ENCODE results near the gene NF1.

The NF1 gene

DNA sequence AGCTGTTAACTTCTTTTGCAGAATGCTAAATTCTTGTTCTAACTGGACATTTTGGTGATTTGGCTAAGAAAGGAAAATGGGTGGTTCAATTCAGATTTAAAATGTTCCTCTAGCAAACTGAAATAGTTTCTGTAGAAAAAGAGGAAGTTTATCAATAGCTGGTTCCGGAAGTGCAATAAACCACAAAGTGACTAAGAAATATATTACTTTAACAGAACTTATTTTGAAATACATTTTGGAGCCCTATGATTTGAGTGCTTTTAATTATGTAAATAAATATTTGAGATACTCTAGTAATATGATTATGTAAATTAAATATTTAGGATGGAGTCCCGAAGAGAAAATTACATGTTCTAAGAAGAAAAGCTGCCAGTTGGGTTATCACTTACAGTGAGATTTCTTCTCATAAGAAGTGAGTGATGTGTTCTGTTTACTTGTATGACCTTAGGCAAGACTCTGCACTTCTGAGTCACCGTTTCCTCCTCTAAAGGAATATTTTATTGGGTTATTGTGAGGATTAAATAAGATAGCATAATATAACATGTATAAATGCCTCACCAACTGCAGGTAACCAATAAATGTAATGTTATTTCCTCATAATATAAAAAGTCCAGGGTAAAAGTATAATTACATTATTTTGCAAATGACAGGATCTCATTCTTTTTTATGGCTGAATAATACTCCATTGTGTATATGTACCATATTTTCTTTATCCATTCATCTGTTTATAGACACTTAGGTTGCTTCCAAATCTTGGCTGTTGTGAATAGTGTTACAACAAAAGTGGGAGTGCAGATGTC is 219.4 kb downstream of the NF1 start, which contains the start of gene EVI2B:
Gene EVI2B (minus strand): TSS at position 73 of the 800 bp plus-strand sequence. CDS start 8,445 bp downstream, outside the sequence.
- DNase-seq, result no peak
- H3K27me3 ChIP-seq (replicated peaks; ENCODE audit: control insufficient read depth, insufficient read depth, low read length, poor library complexity, severe bottlenecking), result no peaks in the 10 kb centered on the region
- H3K4me1 ChIP-seq (ENCODE audit: control insufficient read depth, insufficient read depth, low read length, poor library complexity, severe bottlenecking), result peaks cover 45% of the 10 kb centered on the region
- peaks cover 3% of the 10 kb centered on the region for H3K36me3 ChIP-seq (ENCODE audit: control insufficient read depth, insufficient read depth, low read length)
- H3K9me3 ChIP-seq (ENCODE audit: control insufficient read depth, low read length), result no peaks in the 10 kb centered on the region
- H3K27ac ChIP-seq (ENCODE audit: insufficient read depth, low read length, poor library complexity, severe bottlenecking), result peak within 1 kb of the TSS; percentile 88
- H3K4me3 ChIP-seq (ENCODE audit: insufficient read depth, low read depth, low read length, poor library complexity, severe bottlenecking), result peak within 1 kb of the TSS; percentile 60

DNA sequence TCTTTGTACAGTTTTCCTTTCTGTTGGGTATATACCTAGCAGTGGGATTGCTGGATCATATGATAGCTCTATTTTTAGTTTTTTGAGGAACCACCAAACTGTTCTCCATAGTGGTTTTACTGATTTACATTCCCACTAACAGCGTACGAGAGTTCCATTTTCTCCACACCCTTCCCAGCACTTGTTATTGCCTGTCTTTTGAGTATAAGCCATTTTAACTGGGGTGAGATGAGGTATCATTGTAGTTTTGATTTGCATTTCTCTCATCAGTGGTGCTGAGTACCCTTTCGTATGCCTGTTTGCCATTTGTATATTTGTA is 220.0 kb downstream of the NF1 start:
- Histone ChIP-seq H3K9me3 (ENCODE audit: control insufficient read depth, low read length) (no peaks in the 10 kb centered on the region), H3K4me3 (ENCODE audit: insufficient read depth, low read depth, low read length, poor library complexity, severe bottlenecking) (no peak overlapping the region), H3K27ac (ENCODE audit: insufficient read depth, low read length, poor library complexity, severe bottlenecking) (peak overlapping the region; percentile 88), H3K4me1 (ENCODE audit: control insufficient read depth, insufficient read depth, low read length, poor library complexity, severe bottlenecking) (peaks cover 40% of the 10 kb centered on the region), H3K36me3 (ENCODE audit: control insufficient read depth, insufficient read depth, low read length) (peaks cover 3% of the 10 kb centered on the region), H3K27me3 (replicated peaks; ENCODE audit: control insufficient read depth, insufficient read depth, low read length, poor library complexity, severe bottlenecking) (no peaks in the 10 kb centered on the region)
- no peak for DNase-seq

DNA sequence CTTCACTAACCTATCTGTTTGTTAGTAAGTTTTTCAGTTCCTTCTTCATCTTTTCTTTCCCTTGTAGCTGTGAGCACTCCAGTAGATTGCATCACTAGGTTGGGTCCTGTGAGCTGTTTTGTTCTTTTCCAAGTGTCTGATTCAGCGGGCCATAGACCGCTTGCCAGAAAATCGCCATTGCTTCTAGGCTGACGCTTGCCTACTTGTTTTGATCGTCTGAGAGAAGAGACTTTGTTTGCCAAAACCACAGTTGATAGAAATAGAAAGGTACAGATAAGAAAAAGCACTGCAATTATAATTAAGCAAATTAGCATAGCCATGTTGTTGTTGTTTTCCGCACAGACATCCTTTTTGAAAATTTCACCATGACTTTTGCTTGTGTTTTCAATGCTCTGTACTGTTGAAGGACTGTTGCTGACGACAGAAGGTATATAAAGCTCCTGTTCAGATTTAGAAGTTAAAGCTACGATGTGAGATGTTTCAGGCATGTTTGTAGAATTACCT is 223.6 kb downstream of the NF1 start:
- Histone ChIP-seq H3K36me3 (ENCODE audit: control insufficient read depth, insufficient read depth, low read length) (peaks cover 3% of the 10 kb centered on the region), H3K4me1 (ENCODE audit: control insufficient read depth, insufficient read depth, low read length, poor library complexity, severe bottlenecking) (peaks cover 34% of the 10 kb centered on the region), H3K4me3 (ENCODE audit: insufficient read depth, low read depth, low read length, poor library complexity, severe bottlenecking) (peak overlapping the region; percentile 72), H3K9me3 (ENCODE audit: control insufficient read depth, low read length) (no peaks in the 10 kb centered on the region), H3K27me3 (replicated peaks; ENCODE audit: control insufficient read depth, insufficient read depth, low read length, poor library complexity, severe bottlenecking) (no peaks in the 10 kb centered on the region), H3K27ac (ENCODE audit: insufficient read depth, low read length, poor library complexity, severe bottlenecking) (peak overlapping the region; percentile 89)
- DNase-seq, result peak; percentile 19 to 66 (median 27)

DNA sequence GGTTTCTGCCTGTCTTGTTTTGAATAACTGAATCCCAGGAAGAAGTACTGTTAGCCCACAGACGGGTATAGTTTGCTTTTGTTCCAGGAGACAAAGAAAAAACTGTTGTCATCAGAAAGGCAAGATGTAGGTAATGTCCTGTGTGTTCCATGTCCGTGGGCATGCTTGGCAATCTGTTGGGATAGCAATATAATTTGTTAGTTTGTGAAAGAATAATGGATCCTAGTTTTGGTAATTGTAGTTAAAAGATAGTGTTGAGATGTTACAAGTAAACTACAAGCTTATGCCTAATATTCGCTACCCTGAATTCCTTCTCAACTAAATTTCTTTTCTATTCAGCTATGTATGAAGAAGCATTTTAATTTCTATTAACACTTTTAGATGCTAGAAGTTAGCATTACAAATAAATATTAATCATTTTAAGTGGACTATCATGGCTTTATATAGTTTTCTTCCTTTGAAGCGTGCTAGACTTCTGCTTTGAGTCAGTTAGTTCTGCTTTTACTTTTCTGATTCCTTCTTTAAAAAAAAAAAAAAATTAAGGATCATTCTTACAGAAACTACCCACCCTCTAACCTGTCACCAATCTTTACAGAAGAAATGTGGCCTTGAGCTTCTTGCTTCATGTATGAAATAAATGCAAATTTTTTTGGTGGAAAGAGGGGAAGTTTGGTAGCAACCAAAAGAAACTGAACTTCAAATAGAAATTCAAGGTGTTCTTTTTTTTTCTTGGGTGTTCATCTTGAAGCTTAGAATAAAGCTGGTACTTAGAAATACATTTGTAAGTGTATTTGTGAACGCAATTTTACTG is 224.3 kb downstream of the NF1 start:
- no peaks in the 10 kb centered on the region for H3K9me3 ChIP-seq (ENCODE audit: control insufficient read depth, low read length)
- peak overlapping the region; percentile 72 for H3K4me3 ChIP-seq (ENCODE audit: insufficient read depth, low read depth, low read length, poor library complexity, severe bottlenecking)
- H3K27me3 ChIP-seq (replicated peaks; ENCODE audit: control insufficient read depth, insufficient read depth, low read length, poor library complexity, severe bottlenecking), result no peaks in the 10 kb centered on the region
- H3K27ac ChIP-seq (ENCODE audit: insufficient read depth, low read length, poor library complexity, severe bottlenecking), result peak overlapping the region; percentile 89
- H3K36me3 ChIP-seq (ENCODE audit: control insufficient read depth, insufficient read depth, low read length), result peaks cover 3% of the 10 kb centered on the region
- DNase-seq, result no peak
- H3K4me1 ChIP-seq (ENCODE audit: control insufficient read depth, insufficient read depth, low read length, poor library complexity, severe bottlenecking), result peaks cover 34% of the 10 kb centered on the region

DNA sequence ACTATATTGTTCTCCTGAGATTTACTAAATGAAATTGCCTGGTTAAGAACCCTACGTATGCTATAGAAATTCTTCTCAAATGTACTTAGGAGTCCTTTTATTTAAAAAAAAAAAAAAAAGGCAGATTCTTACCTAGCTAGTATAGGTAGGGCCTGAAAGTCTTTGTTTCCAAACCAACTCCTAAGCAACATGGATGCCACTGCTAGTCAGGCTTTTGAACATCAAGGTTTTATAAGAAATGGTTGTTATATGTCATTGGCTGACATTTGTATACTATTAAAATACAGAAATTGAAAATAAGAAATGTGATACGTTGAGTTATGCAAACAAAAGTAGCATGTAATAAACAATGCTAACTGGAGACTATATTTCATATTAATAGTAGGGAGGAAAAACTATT is 225.5 kb downstream of the NF1 start:
- Histone ChIP-seq H3K27me3 (replicated peaks; ENCODE audit: control insufficient read depth, insufficient read depth, low read length, poor library complexity, severe bottlenecking) (no peaks in the 10 kb centered on the region), H3K27ac (ENCODE audit: insufficient read depth, low read length, poor library complexity, severe bottlenecking) (peak overlapping the region; percentile 89), H3K4me3 (ENCODE audit: insufficient read depth, low read depth, low read length, poor library complexity, severe bottlenecking) (peak overlapping the region; percentile 72), H3K4me1 (ENCODE audit: control insufficient read depth, insufficient read depth, low read length, poor library complexity, severe bottlenecking) (peaks cover 26% of the 10 kb centered on the region), H3K9me3 (ENCODE audit: control insufficient read depth, low read length) (no peaks in the 10 kb centered on the region), H3K36me3 (ENCODE audit: control insufficient read depth, insufficient read depth, low read length) (peaks cover 3% of the 10 kb centered on the region)
- no peak for DNase-seq

DNA sequence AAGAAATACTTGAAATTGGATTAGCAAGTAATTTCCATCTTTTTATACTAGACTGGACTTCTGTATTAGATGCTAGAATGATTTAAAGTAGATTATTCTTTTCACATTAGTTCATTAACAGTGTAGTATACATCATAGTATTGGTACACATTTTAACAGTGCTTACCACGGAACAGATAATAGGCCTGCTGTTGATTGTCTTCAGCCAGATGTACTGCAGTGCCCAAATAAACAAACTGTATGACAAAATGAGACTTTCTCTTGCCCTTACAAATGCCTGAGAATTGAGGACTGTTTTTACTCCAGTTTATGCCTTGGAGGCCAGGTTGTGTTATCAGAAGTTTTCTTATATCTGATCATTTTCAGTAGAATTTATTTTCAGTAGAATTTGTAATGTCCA is 226.0 kb downstream of the NF1 start:
- peaks cover 21% of the 10 kb centered on the region for H3K4me1 ChIP-seq (ENCODE audit: control insufficient read depth, insufficient read depth, low read length, poor library complexity, severe bottlenecking)
- H3K4me3 ChIP-seq (ENCODE audit: insufficient read depth, low read depth, low read length, poor library complexity, severe bottlenecking), result peak overlapping the region; percentile 72
- H3K27ac ChIP-seq (ENCODE audit: insufficient read depth, low read length, poor library complexity, severe bottlenecking), result peak overlapping the region; percentile 89
- no peaks in the 10 kb centered on the region for H3K27me3 ChIP-seq (replicated peaks; ENCODE audit: control insufficient read depth, insufficient read depth, low read length, poor library complexity, severe bottlenecking)
- no peaks in the 10 kb centered on the region for H3K9me3 ChIP-seq (ENCODE audit: control insufficient read depth, low read length)
- H3K36me3 ChIP-seq (ENCODE audit: control insufficient read depth, insufficient read depth, low read length), result peaks cover 3% of the 10 kb centered on the region
- no peak for DNase-seq

DNA sequence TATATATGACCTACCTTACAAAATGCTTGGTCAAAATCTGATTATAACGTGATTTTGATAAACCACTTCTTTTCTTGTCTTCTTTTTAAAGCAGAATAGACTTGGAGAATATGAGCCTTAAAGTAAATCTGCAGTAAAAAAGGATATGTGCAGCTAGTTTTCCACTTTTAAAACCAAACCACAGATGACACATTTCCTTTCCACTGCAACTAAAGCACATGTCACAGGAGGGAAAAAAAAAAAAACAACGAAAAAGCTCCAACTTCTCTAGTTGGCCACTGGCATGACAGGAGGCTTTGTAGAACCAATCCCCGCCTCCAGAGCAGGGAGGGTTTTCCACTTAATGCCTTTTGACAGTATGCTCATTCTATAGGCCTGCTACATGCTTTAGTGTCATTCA is 226.7 kb downstream of the NF1 start, which contains the start of gene EVI2A:
Gene EVI2A (minus strand): TSS at position 142 of the 400 bp plus-strand sequence. CDS start 2,609 bp downstream, outside the sequence.
- no peaks in the 10 kb centered on the region for H3K27me3 ChIP-seq (replicated peaks; ENCODE audit: control insufficient read depth, insufficient read depth, low read length, poor library complexity, severe bottlenecking)
- peak within 1 kb of the TSS; percentile 72 for H3K4me3 ChIP-seq (ENCODE audit: insufficient read depth, low read depth, low read length, poor library complexity, severe bottlenecking)
- no peaks in the 10 kb centered on the region for H3K9me3 ChIP-seq (ENCODE audit: control insufficient read depth, low read length)
- peaks cover 3% of the 10 kb centered on the region for H3K36me3 ChIP-seq (ENCODE audit: control insufficient read depth, insufficient read depth, low read length)
- H3K27ac ChIP-seq (ENCODE audit: insufficient read depth, low read length, poor library complexity, severe bottlenecking), result peak within 1 kb of the TSS; percentile 89
- H3K4me1 ChIP-seq (ENCODE audit: control insufficient read depth, insufficient read depth, low read length, poor library complexity, severe bottlenecking), result peaks cover 14% of the 10 kb centered on the region
- DNase-seq, result peak; percentile 63 to 76 (median 72)

DNA sequence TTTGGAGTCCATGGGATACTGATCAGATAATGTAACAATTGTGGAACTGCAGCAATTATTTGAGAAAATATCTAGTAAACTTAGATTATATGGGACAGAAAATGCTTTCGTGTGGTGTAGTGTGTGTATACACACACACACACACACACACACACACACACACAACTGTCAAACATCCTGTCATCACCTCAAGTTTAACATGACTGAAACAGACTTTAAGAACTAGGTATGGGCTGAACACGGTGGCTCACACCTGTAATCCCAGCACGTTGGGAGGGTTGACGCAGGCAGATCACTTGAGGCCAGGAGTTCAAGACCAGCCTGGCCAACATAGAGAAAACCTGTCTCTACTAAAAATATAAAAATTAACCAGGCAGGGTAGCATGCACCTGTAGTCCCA is 227.2 kb downstream of the NF1 start:
- H3K36me3 ChIP-seq (ENCODE audit: control insufficient read depth, insufficient read depth, low read length), result peaks cover 3% of the 10 kb centered on the region
- H3K4me1 ChIP-seq (ENCODE audit: control insufficient read depth, insufficient read depth, low read length, poor library complexity, severe bottlenecking), result peaks cover 11% of the 10 kb centered on the region
- peak overlapping the region; percentile 1 for H3K4me3 ChIP-seq (ENCODE audit: insufficient read depth, low read depth, low read length, poor library complexity, severe bottlenecking)
- peak in 2 of 3 donors; percentile 6 to 21 for DNase-seq
- peak overlapping the region; percentile 57 for H3K27ac ChIP-seq (ENCODE audit: insufficient read depth, low read length, poor library complexity, severe bottlenecking)
- H3K27me3 ChIP-seq (replicated peaks; ENCODE audit: control insufficient read depth, insufficient read depth, low read length, poor library complexity, severe bottlenecking), result no peaks in the 10 kb centered on the region
- H3K9me3 ChIP-seq (ENCODE audit: control insufficient read depth, low read length), result no peaks in the 10 kb centered on the region

DNA sequence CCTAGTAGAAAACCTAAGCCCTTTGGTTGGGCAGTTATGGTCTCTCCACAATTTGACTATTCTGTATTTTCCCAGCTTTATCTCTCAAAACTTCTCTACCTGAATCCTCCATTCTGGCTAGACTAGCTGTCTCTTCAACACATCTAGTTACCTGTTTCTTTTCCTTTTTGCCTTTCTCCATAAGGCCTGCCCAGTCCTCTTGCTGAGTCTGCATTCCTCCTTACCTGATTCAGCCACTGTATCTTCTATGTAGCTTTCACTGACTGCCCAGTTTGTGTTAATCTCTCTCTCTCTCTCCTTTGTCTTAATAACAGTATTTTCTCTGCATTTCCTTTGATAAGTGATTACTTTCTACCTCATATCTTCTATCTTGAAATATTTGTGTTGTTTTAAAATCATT is 228.8 kb downstream of the NF1 start:
- Histone ChIP-seq H3K36me3 (ENCODE audit: control insufficient read depth, insufficient read depth, low read length) (peaks cover 3% of the 10 kb centered on the region), H3K27me3 (replicated peaks; ENCODE audit: control insufficient read depth, insufficient read depth, low read length, poor library complexity, severe bottlenecking) (no peaks in the 10 kb centered on the region), H3K4me1 (ENCODE audit: control insufficient read depth, insufficient read depth, low read length, poor library complexity, severe bottlenecking) (no peaks in the 10 kb centered on the region), H3K27ac (ENCODE audit: insufficient read depth, low read length, poor library complexity, severe bottlenecking) (no peak overlapping the region), H3K9me3 (ENCODE audit: control insufficient read depth, low read length) (no peaks in the 10 kb centered on the region), H3K4me3 (ENCODE audit: insufficient read depth, low read depth, low read length, poor library complexity, severe bottlenecking) (no peak overlapping the region)
- no peak for DNase-seq
